ENCODE results near the gene ARMC12. TPM values are rescaled to one million over a fixed set of nuclear protein-coding genes. Genes with fewer than 3 reads are reported as not detected.

Gene ARMC12
- total and polyA plus RNA-seq, 2 of the 13 experiments (the other 11 are each of a cell fraction or from before 2014, with no cell fraction given), result 1.3 TPM; not detected in 1

DNA sequence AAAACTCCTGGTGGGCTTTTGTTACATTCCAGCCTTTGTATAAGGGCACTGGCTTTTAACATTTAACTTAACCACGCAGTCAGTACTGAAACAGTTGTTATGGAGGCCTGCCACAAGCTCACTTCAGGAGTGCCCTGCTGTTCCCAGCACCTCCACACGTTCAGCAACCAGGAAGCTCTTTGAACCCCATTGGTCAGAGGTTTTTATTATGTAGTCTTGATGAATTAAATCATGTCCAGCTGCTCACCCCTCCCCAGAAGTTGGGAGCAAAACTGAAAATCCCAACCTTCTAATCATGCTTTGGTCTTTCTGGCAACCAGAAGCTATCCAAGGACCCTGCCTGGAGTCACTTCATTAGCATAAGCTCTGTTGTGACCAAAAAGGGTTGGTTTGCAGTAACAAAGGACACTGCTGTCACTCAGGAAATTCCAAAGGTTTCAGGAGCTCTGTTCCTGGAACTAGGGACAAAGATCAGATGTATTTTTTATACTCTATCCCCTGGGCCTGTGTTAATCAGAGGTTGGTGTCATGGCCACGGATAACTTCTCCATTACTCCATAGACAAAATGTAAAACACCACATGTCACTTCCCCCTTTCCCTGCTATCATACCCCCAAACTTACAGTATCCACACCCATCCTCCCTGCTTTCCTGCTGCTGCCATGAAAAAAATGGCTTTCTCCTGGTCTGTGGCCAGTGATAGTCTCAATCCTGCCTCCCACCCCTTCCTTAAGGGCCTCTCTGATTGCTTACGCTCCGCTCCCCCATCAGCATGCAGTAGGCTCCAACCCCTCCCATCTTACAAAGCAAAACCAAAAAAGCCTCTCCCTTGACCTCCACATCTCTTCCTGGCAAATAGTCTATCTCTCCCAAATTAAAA lies 3.1 kb downstream of the ARMC12 start (continued):
- TF ChIP-seq, protein P1, sequence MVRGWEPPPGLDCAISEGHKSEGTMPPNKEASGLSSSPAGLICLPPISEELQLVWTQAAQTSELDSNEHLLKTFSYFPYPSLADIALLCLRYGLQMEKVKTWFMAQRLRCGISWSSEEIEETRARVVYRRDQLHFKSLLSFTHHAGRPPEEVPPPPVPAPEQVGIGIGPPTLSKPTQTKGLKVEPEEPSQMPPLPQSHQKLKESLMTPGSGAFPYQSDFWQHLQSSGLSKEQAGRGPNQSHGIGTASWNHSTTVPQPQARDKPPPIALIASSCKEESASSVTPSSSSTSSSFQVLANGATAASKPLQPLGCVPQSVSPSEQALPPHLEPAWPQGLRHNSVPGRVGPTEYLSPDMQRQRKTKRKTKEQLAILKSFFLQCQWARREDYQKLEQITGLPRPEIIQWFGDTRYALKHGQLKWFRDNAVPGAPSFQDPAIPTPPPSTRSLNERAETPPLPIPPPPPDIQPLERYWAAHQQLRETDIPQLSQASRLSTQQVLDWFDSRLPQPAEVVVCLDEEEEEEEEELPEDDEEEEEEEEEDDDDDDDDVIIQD (CRISPR knock-in tag; IDR thresholded peaks at IDR 0.05; ENCODE audit: low read depth), result peak; percentile 79; the same call in 1 of the 2 replicates
- no peak for TF ChIP-seq ZNF235 (CRISPR knock-in tag; IDR thresholded peaks at IDR 0.05; ENCODE audit: borderline replicate concordance)

DNA sequence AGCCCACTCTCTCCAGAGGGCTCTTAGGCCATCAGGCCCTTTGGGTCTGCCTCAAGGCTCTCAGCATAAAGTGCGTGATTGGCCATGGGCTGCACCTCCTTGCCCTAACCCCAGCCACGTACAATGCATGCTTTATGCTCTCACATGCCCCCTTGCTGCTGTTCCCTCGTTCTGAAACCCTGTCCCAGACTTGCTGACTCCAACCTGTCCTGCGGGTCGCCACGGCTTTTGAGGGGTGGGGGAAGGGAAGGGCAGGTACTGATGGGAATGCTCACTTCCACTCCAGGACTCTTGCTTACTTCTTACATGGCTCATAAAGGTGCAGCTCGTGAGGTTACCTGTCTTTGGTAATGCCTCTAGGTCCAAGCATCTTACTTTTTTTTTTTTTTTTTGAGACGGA lies 6.0 kb downstream of the ARMC12 start:
- ChIA-PET CTCF (ENCODE audit: low intra/inter-chr PET ratio, low total read pairs) (no interaction called here), POLR2A (interaction anchor here (1.4 kb wide), 1 partner anchor 11 kb away, joined by 7 read pairs; no protein-coding TSS in a partner anchor)
- peak; percentile 73 for FAIRE-seq
- Histone ChIP-seq H3K79me2 (ENCODE audit: insufficient read depth, low read length) (no peaks in the 10 kb centered on the region), H3K27me3 (ENCODE audit: control insufficient read depth in 1 of 2, insufficient read depth in 2 of 2, low read length in 2 of 2) (peaks cover 0 to 2% of the 10 kb centered on the region in 2 experiments; a peak in 1 of 5 replicates), H3K36me3 (replicated peaks in 1 of 2; ENCODE audit: control insufficient read depth in 1 of 2, insufficient read depth in 2 of 2, low read length in 2 of 2) (no peaks in the 10 kb centered on the region), H3K4me3 (replicated peaks in 1 of 3; ENCODE audit: insufficient read depth in 1 of 3, low read depth in 2 of 3, low read length in 3 of 3) (0 out of 6 replicates have a peak overlapping the region, but pooled peaks of 1 of the 3 experiments have one; percentile 4), H2AFZ (ENCODE audit: low read length) (peak overlapping the region; percentile 50), H3K9me3 (ENCODE audit: low read length) (0 out of 2 replicates have a peak, but pooled peaks cover 1% of the 10 kb centered on the region), H4K20me1 (ENCODE audit: insufficient read depth, low read length) (no peaks in the 10 kb centered on the region), H3K4me2 (ENCODE audit: low read depth, low read length) (peak overlapping the region; percentile 32), H3K4me1 (ENCODE audit: insufficient read depth, low read length) (peaks cover 57% of the 10 kb centered on the region), H3K9ac (ENCODE audit: insufficient read depth, low read depth, low read length) (peak overlapping the region; percentile 25; the same call in 1 of the 2 replicates), H3K27ac (ENCODE audit: extremely low read length, insufficient read depth, low read length) (peak overlapping the region; percentile 39)
- intact Hi-C loops (cut with micrococcal nuclease; ENCODE audit: unreplicated experiment) (no loop called here), in situ Hi-C loops (cut with HindIII; ENCODE audit: extremely low pct_ligation_motif_present, low pct_unique_long_range_greater_than_20kb) (no loop called here)
- 21% methylated on average over 7 of the region's 8 CpGs for WGBS (ENCODE audit: low lambda C conversion rate)
- no TSS peak for BruUV-seq (replicated peaks)
- peak; percentile 91 for DNase-seq (ENCODE audit: low spot score)
- peak; percentile 79 for ATAC-seq
- no peak for TF ChIP-seq ZNF24 (IDR thresholded peaks at IDR 0.05)
- TF ChIP-seq, protein P2, sequence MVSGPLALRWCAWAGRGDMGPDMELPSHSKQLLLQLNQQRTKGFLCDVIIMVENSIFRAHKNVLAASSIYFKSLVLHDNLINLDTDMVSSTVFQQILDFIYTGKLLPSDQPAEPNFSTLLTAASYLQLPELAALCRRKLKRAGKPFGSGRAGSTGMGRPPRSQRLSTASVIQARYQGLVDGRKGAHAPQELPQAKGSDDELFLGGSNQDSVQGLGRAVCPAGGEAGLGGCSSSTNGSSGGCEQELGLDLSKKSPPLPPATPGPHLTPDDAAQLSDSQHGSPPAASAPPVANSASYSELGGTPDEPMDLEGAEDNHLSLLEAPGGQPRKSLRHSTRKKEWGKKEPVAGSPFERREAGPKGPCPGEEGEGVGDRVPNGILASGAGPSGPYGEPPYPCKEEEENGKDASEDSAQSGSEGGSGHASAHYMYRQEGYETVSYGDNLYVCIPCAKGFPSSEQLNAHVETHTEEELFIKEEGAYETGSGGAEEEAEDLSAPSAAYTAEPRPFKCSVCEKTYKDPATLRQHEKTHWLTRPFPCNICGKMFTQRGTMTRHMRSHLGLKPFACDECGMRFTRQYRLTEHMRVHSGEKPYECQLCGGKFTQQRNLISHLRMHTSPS (CRISPR knock-in tag; IDR thresholded peaks at IDR 0.05; ENCODE audit: low read depth), result 0 out of 2 replicates have a peak, but pooled peaks have one; percentile 43
- peak; percentile 67; the same call in 1 of the 2 replicates for TF ChIP-seq IRF2 (CRISPR knock-in tag; IDR thresholded peaks at IDR 0.05)
- peak; percentile 52; the same call in 1 of the 2 replicates for TF ChIP-seq MYC (CRISPR knock-in tag; IDR thresholded peaks at IDR 0.05; ENCODE audit: borderline replicate concordance)
- TF ChIP-seq, protein P3, sequence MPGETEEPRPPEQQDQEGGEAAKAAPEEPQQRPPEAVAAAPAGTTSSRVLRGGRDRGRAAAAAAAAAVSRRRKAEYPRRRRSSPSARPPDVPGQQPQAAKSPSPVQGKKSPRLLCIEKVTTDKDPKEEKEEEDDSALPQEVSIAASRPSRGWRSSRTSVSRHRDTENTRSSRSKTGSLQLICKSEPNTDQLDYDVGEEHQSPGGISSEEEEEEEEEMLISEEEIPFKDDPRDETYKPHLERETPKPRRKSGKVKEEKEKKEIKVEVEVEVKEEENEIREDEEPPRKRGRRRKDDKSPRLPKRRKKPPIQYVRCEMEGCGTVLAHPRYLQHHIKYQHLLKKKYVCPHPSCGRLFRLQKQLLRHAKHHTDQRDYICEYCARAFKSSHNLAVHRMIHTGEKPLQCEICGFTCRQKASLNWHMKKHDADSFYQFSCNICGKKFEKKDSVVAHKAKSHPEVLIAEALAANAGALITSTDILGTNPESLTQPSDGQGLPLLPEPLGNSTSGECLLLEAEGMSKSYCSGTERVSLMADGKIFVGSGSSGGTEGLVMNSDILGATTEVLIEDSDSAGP (CRISPR knock-in tag; IDR thresholded peaks at IDR 0.05; ENCODE audit: borderline replicate concordance), result peak; percentile 49; the same call in 1 of the 2 replicates
- peak; percentile 48 for TF ChIP-seq CBX1 (IDR thresholded peaks at IDR 0.05; ENCODE audit: low read depth)
- TF ChIP-seq, protein P4, sequence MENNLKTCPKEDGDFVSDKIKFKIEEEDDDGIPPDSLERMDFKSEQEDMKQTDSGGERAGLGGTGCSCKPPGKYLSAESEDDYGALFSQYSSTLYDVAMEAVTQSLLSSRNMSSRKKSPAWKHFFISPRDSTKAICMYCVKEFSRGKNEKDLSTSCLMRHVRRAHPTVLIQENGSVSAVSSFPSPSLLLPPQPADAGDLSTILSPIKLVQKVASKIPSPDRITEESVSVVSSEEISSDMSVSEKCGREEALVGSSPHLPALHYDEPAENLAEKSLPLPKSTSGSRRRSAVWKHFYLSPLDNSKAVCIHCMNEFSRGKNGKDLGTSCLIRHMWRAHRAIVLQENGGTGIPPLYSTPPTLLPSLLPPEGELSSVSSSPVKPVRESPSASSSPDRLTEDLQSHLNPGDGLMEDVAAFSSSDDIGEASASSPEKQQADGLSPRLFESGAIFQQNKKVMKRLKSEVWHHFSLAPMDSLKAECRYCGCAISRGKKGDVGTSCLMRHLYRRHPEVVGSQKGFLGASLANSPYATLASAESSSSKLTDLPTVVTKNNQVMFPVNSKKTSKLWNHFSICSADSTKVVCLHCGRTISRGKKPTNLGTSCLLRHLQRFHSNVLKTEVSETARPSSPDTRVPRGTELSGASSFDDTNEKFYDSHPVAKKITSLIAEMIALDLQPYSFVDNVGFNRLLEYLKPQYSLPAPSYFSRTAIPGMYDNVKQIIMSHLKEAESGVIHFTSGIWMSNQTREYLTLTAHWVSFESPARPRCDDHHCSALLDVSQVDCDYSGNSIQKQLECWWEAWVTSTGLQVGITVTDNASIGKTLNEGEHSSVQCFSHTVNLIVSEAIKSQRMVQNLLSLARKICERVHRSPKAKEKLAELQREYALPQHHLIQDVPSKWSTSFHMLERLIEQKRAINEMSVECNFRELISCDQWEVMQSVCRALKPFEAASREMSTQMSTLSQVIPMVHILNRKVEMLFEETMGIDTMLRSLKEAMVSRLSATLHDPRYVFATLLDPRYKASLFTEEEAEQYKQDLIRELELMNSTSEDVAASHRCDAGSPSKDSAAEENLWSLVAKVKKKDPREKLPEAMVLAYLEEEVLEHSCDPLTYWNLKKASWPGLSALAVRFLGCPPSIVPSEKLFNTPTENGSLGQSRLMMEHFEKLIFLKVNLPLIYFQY (CRISPR knock-in tag; IDR thresholded peaks at IDR 0.05; ENCODE audit: borderline replicate concordance), result no peak
- no peak for TF ChIP-seq ZNF674 (CRISPR knock-in tag; IDR thresholded peaks at IDR 0.05; ENCODE audit: low read depth)
- TF ChIP-seq SETDB1 (CRISPR knock-in tag; IDR thresholded peaks at IDR 0.05; ENCODE audit: borderline replicate concordance), result no peak

Measured in HepG2 (cell line).